NCI-H345 treated with DMSO at 0.1 percent for 48 hours (cell line): ENCODE results near the gene MED12.

ENCODE experiments used
- DNase-seq: peaks from one replicate; lab custom pipeline; 2025; ENCODE audit not compliant: unreplicated experiment; lab: John Stamatoyannopoulos, UW

MED12 gene

DNA sequence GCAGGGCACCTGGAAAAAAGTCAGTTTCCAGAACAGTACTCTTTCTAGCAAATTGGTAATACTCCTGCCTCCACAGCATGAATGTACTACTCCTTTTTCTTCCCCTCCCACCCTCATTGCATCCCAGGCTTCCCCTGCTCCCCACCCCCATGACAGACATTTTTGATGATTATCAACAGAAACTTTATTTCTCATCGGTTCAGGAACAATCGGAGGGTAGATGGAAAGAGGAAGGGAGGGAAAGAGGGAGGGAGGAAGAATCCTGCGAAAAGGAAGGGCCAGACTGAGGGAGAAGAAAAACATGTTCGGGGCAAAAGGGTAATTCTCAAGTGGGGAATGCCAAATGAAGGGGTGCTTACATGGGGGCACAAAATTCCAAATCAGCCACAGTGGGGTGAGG lies 11.2 kb upstream of the MED12 start:
- DNase-seq, result no peak

DNA sequence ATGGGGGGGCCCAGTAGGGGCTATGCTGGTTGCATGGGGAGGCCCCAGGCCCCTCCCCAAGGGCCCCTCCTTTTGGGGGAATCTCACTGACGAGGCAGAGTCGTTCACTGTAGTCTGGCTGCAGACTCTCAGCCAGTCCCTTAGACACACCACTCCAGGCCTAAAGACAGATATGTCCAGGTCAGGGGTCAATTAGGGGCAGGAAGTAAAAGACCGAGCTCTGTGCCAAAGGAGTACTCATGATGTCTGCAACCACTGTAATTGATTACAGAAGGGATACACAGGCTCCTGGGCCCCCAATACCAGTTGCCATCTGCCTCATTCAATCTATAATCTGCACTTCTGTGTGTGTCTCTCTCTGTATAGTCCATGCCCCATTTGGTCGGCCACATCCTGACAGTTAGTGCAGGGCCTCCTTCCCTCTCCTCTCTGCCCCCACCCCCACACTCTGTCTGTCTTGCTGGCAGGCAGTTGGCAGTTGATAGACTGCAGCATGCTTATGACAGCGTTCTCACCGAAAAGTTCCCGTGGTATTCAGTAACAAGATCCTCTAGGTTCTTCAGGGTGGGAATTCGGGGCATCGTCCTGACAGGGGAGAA lies 10.5 kb upstream of the MED12 start:
- no peak for DNase-seq

DNA sequence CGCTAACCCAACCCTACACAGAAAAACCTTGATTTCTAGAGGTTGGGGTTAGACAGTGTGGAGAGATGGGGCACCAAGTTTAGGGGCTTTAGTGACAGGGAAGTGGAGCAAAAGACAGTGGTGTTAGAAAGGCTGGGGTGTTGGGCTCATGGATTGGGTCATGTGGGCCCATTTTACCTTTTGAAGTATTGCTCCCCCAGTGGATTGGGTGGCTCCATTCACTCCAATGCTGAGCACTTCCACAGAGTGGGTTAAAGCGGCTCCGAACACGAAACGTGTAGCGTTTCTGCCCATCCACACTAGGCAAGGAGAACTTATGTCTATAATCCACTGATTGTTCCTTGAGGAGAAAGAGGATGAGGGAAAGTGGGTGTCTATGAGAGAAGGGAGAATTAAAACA lies 9.3 kb upstream of the MED12 start:
- no peak for DNase-seq

DNA sequence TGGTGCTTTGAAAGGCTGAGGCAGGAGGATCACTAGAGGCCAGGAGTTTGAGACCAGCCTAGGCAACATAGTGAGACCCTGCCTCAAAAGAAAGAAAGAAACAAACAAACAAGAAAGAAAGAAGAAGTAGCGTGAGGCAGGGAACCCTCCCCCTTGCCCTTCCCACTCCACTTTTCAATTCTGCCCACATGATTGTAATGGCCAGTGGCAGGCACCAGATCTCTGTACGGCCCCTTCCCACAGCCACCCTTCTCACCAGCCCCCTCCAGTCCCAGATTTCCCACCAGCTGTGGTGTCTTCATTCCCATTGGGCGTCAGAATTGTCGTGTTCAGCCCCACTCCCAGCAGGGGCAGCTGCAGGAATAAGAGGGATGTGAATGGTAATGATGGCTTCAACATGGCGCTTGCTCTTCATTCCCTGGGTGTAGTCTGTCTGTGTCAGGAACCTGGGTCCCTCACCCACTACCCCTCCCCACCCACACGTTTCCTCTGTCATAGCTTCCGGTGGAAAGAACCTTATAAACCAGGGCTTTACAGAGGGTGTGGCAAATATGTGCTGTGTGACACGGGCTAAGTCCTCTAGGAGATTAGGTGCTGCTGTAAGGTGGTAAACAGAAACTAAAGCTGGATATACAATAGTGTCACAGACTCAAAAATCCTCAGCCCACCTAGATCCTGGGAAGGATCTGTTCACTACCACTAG lies 7.1 kb upstream of the MED12 start, which contains the start of gene IL2RG:
Gene IL2RG (minus strand): TSS at position 437 of the 703 bp plus-strand sequence. CDS start 38 bp downstream, at position 399.
- DNase-seq, result no peak

DNA sequence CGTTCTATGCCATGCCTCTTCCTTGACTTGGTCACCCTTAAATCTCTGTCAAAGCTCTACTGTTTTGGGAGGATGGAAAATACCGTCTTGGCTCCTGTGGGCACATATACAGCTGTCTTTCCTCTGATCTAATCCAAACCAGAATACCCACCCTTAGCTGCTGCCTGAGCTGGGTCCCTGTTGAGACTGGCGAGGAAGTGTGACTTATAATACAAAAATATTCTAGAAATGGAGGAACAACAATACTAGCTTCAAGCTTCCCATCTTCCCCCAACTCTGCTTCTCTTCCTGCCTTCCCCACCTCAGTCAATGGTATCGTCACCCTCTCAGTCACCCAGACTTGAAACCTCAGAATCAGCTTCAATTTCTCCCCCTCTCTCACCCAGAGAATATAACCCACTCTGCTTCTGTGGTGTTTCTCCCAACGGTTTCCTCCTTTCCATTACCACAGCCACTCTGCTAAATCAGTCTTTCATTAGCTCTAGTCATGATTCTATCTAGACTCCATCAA lies 6.4 kb upstream of the MED12 start:
- DNase-seq, result no peak

DNA sequence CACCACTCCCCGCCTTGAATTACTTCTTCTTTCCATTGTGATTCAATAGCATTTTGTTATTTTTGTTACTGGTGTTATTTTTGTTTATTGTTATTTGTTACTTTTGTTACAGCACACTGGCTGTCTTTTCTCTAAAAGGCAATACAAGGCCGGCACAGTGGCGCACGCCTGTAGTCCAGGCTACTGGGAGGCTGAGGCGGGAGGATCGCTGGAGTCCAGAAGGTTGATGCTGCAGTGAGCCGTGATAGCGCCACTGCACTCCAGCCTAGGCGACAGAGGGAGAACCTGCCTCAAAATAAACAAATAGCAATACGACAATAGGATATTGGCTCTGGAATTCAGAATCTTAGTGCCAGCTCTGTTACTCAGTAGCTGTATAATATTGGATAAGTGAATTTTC lies 1.0 kb upstream of the MED12 start:
- DNase-seq, result no peak

DNA sequence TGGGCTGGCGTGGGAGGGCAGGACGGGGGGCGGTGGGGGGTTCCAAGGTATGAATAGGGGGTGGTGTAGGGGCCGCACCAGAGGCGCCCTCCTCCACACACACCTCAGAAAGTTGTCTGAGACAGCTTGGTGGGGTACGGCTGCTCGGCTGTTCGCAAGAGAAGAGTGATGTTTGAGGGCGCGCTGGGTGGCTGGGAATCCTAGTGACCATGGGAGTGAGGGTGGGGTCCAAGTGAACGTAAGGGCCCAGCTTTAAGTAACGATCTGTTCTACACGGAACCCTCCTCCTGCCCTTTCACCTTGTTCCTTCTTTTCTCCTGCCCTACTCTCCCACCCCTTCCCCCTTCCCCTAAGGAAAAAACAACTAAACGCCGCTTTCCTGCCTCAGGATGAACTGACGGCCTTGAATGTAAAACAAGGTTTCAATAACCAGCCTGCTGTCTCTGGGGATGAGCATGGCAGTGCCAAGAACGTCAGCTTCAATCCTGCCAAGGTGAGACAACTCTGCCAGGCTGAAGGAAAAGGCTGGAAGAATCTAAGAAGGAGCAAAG lies 664 bp downstream of the MED12 start:
- DNase-seq, result no peak

DNA sequence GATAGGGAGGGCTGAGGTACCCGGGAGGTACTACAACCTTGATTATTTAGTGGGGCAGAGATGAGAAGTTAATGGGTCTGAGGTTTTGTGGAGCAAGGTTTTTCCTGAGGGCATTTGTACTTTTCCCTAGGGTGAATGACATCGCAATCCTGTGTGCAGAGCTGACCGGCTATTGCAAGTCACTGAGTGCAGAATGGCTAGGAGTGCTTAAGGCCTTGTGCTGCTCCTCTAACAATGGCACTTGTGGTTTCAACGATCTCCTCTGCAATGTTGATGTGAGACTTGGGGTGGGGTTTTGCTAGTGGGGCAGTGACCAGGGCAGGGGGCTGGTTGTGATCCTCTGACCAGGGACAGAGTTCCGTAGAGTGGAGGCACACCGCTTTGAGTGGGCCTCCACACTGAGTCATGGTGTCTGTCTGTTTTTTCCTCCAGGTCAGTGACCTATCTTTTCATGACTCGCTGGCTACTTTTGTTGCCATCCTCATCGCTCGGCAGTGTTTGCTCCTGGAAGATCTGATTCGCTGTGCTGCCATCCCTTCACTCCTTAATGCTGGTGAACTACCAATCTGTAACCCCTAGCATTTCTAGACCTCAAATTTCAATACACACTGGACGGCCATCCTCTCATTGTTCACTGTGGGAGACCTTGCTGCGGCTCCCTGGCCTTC lies 9.9 kb downstream of the MED12 start:
- no peak for DNase-seq

DNA sequence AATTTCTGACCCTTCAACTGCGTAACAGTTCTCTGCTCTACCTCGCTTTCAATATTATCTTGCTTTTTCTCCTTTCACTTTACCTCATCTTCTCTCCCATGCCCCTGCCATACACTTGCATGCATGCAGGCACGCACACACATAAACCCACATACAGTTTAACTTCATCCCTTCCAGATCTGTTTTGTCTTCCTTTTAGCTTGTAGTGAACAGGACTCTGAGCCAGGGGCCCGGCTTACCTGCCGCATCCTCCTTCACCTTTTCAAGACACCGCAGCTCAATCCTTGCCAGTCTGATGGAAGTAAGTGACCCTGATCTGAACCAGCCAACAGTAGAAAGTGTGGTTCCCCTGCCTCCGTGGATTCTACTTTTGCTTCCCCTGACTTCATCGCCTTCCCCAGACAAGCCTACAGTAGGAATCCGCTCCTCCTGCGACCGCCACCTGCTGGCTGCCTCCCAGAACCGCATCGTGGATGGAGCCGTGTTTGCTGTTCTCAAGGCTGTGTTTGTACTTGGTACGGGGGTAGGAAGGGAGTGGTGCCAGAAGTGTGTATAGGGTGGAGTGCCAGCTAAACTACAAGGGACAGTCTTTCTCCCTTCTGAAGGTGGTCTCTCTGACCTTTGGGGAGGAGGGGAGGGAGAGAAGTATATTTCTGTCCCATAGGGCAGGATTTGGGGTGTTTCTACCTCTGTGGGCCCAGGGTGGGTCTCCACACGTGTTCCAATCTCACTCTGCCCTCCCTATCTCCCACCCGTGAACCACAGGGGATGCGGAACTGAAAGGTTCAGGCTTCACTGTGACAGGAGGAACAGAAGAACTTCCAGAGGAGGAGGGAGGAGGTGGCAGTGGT lies 10.7 kb downstream of the MED12 start:
- no peak for DNase-seq

DNA sequence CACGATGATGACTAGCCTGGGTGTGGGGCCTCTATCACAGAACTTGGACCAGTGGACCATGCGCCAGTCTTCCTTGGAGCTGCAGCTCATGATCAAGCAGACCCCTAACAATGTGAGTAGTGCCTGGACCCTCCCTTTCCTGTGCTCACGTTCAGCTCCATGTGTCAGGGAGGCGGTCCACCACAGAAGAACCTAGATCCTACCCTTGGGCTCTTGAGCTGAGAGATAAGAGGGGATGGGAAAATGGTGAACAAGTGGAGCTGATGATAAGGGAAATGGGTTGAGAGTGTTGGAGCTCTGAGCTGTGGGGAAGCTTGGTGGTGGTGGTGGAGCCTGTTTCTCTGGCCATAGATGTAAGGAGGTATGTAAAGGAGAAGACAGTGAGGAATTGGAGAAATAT lies 13.1 kb downstream of the MED12 start:
- DNase-seq, result no peak

DNA sequence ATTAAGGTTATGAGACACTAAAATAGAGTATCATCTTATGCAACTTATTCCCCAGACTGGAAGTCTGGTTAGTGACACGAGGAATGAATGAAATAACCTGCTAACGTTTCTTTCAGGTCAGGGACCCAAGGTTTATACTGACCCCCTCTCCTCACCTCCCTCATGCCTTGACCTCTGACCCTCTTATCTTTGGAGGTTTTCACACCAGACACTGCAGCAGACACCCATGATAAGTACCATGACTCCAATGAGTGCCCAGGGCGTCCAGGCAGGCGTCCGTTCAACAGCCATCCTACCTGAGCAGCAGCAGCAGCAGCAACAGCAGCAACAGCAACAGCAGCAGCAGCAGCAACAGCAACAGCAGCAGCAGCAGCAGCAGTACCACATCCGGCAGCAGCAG lies 22.0 kb downstream of the MED12 start:
- DNase-seq, result no peak

DNA sequence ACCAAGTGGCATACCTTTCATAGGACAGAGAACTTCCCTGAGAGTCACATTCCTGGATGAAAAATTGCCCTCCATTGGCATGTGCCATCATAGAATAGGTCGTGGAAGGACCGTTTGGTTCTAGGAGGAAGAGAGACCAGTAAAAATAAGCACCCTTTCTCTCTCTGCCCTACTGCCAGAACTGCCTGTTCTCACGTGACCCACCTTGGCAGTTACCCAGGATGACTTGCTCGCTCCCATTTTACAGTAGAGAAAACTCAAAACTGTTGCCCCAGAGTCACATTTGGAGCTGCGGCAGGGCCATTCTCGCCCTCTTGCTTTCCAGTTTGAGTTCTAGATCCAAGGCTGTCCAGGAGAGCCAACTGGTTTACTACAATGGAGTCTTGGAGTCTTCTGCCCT lies 25.1 kb downstream of the MED12 start:
- no peak for DNase-seq

DNA sequence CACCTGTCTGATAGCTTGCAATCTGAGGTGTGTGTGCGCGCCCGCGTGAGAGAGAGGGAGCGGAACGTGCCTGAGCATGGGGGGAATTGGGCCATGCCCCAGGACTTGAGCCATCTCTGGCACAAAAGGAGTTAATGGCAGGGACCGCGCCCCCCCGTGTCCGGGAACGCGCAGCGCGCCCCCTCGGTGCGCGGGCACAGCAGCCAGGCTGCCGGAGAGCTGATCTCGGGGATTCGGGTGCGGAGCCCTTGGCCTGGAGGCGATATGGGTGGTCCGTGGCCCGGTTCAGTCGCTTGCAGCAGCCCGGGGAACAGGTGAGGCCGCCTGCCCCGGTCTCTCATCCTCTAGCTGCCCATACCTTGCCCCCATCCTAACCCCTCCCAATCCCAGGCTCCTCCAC lies 26.3 kb downstream of the MED12 start, which contains the start of gene NLGN3:
Gene NLGN3 (plus strand): TSS at position 191 of the 400 bp plus-strand sequence. CDS start 2,909 bp downstream, outside the sequence.
- DNase-seq, result no peak

DNA sequence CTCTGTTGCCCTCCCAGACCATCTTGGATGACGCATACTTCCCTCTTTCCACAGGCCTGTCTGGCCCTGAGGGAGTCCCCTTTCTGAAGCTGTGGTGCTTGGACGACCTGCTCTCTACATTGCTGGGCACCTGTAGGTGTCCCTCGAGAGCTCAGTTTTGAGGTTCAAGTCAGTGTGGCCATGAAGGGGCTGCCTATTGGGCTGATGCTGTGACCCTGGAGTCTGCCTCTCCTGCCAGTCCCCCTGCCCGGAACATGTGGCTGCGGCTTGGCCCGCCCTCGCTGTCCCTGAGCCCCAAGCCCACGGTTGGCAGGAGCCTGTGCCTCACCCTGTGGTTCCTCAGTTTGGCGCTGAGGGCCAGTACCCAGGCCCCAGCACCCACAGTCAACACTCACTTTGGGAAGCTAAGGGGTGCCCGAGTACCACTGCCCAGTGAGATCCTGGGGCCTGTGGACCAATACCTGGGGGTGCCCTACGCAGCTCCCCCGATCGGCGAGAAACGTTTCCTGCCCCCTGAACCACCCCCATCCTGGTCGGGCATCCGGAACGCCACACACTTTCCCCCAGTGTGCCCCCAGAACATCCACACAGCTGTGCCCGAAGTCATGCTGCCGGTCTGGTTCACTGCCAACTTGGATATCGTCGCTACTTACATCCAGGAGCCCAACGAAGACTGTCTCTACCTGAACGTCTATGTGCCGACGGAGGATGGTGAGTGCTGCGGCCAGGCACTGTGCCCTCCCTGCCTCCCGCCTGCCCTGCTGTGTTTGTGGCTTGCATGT lies 29.3 kb downstream of the MED12 start:
- DNase-seq, result no peak

DNA sequence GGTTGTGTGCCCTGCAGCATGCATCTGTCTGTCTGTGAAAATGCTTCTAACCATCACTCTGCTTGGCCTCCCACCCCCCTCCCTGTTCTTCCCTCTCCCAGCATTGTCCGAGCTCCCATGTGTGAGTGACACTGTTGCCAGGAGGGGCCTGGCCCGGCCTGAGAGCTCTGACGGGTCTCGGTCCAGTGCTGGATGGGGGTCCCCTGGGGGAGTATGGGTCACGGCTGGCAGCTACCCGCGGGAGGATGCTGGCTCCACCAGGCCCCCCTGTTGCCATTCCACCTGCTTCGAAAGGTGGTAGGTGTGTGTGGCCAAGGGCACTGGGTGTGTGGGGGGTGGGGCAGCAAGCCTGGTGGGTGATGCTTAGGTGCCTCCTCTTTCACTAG lies 29.9 kb downstream of the MED12 start:
- DNase-seq, result no peak

DNA sequence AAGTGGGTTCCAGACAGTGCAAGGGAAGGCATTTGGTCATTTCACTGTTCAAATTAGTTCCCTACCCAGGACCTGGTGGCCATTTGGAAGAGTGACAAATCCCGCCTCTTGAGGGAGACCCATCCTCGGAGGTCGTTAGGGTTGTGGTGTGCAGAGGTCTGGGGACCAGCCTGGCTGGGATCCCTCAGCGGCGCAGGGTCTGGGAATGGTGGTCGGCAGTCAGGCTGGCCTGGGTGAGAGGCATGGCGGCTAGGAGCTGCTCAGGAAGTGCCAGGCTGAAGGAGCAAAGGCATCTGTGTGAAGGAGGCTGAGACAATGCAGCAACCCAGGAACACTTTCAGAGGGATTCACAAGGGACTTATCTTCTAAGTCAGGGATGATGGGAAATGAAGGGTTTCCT lies 33.0 kb downstream of the MED12 start:
- DNase-seq, result no peak

DNA sequence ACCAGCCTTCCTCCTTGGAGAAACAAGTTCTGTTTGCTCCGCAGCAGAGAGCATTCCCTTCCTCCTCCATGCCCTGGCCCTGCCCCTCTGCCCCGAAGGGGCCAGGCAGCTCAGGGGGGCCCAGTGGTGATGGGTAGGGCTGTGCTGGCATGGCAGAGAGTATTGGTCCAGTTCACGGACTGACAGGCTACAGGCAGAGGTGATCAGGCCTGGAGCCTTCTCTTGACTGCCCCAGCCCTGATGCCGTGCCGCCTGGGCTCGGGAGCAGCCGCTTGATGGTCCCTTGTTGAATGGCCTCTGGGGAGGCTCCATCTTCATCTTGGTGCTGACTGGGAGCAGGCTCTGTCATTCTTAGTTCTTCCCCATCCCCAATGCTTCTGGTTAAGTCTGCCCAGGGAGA lies 35.8 kb downstream of the MED12 start:
- no peak for DNase-seq

DNA sequence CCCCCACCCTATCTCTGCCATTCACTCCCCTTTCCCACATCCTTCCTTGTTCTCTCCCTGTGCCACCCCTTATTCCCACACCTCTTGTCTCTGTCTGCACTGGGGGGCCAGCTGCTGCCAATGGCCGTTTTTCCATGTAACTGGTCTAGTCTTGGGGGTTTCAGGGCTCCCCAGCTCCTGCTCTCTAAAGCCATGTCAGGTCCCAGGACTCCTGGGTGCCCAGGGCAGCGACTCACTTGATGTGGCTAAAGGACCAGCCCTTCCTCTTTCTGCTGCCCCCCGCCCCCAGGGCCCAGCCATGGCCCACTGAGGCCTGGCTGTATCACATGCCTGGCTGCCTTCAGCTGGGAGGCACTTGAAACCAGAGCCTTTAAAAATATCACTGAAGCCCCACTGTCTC lies 36.2 kb downstream of the MED12 start:
- DNase-seq, result no peak

DNA sequence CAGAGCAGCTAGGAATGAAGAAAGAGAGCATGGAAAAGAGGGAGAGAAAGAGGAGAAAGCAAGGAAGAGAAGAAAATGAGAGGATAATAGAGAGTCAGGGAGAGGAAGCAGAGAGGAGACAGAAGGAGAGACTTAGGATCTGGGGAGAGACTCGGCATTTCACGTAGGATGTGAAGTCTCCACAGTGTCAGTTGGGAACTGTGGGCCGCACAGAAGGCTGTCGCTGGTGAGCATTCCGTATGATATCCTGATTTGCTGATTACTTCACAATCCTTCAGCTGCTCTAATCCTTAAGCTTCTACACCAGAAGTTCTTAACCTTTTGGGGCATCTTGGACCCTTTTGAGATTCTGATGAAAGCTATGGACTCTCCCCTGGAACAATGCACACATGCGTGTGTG lies 40.2 kb downstream of the MED12 start:
- DNase-seq, result no peak

DNA sequence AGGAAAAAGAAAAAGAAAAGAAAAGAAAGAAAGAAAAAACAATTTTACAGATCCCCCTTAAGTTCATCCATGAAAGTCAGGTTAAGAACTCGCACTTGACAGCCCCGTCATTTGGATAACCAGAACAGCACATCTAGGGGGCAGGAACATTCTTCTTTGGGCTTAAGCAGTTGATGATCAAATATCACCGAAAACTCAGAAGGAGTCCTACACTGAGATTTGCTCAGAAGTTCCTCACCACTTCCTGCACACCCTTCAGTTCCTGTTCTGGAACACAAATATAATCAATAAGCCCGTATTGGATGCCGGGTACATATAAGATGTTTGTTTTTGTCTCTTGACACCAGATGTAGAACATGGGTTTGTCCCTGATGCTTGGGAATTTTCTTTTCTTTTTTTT lies 40.9 kb downstream of the MED12 start:
- no peak for DNase-seq
